LNCAP (cell line): ENCODE measurements around the gene IRX2.

ENCODE experiments used
- TF ChIP-seq, protein P1 (sequence below): fragments of 450-650 bp; IDR thresholded peaks from 2 replicates; pipeline ENCODE4 v1.5.1; 2017; ENCODE audit warnings: mild to moderate bottlenecking

Gene IRX2

DNA sequence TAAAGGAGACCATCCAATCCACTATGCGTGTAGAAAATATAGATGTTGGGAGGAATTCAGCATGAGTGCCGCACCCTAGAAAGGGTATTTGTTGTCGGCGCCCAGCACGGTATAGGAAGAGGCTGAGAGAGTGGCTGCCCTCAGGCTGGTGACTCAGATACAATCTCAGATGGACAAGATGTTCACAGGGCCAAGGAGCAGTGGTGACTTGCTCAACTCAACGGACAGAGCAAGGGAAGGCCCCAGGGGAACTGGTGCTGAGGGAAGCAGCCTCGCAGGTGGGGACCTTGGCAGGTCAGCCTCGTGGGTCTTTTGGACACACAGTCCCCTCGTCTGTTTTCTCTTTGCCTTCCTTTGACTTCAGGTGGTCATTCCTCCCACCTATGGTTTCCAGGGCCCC, 28.0 kb upstream of the IRX2 start:
- TF ChIP-seq, protein P1, sequence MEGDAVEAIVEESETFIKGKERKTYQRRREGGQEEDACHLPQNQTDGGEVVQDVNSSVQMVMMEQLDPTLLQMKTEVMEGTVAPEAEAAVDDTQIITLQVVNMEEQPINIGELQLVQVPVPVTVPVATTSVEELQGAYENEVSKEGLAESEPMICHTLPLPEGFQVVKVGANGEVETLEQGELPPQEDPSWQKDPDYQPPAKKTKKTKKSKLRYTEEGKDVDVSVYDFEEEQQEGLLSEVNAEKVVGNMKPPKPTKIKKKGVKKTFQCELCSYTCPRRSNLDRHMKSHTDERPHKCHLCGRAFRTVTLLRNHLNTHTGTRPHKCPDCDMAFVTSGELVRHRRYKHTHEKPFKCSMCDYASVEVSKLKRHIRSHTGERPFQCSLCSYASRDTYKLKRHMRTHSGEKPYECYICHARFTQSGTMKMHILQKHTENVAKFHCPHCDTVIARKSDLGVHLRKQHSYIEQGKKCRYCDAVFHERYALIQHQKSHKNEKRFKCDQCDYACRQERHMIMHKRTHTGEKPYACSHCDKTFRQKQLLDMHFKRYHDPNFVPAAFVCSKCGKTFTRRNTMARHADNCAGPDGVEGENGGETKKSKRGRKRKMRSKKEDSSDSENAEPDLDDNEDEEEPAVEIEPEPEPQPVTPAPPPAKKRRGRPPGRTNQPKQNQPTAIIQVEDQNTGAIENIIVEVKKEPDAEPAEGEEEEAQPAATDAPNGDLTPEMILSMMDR = no peak

DNA sequence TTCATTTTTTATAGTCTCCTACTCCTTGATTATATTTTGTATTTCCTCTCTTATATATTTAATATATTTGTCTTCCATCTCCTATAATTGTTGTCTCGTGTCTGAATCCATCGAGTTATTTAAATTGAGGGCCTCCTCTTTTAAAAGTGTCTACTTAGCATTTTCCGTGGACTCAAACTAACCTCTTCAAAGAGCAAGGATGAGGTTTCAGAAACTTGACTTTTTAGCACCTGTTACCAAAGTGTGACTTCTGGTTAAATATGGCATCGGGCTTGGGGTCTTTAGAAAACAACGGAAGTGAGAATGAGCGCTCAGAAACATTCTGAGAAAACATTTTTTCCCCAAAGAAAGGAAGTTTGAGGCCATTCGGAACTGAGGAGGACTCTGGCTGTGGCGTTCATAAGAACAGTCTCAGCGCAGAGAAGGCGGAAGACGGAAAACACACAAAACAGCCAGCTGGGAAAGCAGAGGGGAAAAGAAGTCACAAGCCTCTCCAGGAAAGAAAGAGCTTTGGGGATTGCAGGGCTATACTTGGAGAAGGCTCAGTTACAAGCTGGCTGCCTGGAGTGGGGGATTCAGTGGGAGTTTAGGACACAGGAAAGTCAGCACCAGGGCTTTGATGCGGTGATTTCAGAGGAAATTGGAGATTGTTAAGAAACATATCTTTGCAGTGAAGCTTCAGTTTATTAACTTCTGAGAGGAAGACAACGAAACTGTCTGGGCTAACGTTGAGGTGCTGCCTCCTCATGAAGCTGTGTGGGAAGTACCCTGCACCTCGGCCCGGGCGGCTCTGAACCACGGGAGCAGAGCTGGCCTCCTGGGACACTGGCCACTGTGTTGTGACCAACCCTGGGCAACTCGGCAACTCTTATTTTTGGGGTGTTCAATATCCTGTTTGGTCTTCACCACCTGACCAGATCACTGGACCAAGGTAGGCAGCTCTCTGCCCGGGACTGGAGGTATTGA, 25.1 kb upstream of the IRX2 start:
- TF ChIP-seq, protein P1 = no peak

DNA sequence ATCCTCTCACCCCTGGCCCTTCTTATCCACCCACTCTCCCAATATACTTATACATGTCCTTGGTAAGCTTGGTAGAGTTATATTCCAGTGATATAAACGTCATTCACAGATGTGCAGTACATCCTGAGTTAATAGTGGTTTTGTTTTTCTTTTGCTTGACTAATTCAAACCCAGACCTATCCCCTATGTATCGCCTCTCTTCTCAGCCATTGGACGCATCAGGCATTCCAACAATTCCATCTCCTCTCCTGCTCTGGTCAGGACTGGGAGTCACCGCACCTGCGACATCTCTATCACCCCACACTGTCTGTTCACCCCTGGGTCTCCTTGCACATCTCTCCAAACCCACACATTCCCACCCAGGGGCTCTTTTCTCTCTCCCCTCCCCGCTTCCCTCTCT, 21.9 kb upstream of the IRX2 start:
- TF ChIP-seq, protein P1 = no peak

DNA sequence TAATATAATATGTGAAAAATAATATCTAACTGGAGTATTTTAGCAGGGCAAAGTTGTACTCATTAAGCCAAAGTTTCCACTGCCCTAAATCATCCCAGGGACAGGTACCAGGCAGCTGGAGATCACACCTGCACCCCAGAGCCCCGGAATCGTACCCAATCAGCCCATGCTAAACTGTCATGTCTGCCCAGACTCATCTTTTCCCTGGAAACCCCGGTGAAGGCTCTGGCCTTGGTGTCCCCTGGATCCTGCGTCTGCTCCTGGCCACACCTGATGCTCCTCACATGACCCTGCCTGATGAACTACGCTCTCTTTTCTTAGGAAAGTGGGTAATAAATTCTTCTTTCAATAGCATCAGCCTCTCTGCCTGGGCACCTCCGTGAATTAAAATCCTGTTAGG, 15.6 kb upstream of the IRX2 start:
- TF ChIP-seq, protein P1 = no peak

DNA sequence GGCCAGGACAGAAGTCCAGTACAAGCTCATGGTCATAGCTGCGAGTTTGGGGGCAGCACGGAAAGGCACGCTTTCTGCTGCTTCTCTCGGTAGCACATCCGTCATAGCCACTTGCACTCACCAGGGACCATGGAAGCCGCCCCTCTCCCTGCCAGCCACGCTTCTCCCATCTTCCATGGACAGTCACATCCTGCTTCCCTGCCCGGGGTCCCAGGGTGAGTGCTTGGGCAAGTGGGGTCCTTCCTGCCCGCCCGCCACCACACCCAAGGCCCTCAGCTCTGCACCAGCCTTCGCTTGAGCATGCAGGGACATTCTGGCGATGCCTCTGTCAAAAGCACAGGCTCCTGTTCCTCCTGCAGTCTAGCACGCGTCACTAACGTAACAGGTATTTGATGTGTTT, 13.1 kb upstream of the IRX2 start:
- TF ChIP-seq, protein P1 = no peak

DNA sequence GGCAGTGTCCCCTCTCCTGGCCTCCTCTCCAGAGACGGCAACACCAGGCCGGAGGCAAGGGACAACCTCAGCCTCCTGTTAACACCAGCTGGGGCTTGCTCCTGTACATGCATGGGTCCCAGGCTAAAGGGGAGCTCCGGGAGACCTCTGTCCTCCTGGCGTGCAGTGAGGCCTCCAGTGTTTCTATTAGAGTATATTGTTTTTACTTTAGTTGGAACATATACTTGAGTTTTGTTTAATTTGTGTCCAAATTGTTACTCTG, 12.0 kb upstream of the IRX2 start:
- TF ChIP-seq, protein P1 = no peak

DNA sequence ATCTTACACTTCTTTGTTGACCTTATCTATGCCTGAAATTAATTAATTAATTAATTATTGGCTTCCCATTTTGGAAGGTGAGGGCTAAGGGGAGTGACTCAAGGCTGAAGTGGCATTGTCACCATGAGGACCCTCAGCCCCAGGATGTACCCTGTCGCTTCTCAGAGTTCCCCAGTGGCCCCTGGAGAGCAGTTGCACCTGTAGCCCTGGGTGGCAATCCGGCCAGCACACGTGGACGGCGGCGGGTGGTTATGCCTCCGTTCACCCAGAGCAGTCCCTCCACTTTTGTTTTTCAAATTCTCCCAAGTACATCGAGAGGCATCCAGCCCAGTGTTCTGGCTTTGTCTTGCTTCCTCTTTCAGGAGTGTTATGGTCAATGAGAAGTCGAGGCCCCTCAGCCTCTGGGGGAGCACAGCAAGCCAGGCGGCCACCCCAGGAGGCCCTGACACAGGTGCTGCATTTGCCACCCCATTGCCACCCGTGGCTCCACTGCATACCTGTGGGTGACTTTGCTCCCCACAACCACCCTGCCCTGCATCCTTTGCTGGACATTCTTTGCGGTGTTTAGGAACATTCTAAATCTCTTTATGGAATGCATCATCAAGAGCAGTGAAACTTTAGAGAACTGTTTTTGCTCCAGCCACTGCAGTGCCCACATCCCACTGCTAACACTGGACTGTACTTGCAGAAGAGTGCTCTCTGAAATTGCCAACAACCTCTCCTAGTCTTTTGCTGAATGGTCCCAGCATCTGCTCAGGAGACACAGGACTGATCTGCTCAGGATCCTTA, 11.5 kb upstream of the IRX2 start:
- TF ChIP-seq, protein P1 = no peak
